Liver (tissue), 3 donors: ENCODE measurements around the gene SIPA1L3.

Experiments
- EGR1 ChIP-seq, 2 donors: IDR thresholded peaks; 2 replicates each; pipeline ENCODE4 v1.6.1; 2016 to 2018; ENCODE audit warnings: antibody characterized with exemption in 2 of 2, low read depth in 2 of 2
- FOXA1 ChIP-seq: IDR thresholded peaks from 2 replicates; pipeline ENCODE4 v1.6.1; 2016; ENCODE audit warnings: antibody characterized with exemption
- GABPA ChIP-seq, 2 donors: IDR thresholded peaks in 1 of 2; conservative IDR thresholded peaks in 1 of 2; 2 replicates each; pipeline ENCODE4 v1.6.1; 2016; ENCODE audit warnings: antibody characterized with exemption in 2 of 2, mild to moderate bottlenecking in 1 of 2, moderate library complexity in 1 of 2
- JUND ChIP-seq, 2 donors: IDR thresholded peaks; 2 replicates each; pipeline ENCODE4 v1.6.1; 2016; ENCODE audit warnings: antibody characterized with exemption in 2 of 2
- NR2F2 ChIP-seq: IDR thresholded peaks from 2 replicates; pipeline ENCODE4 v1.6.1; 2016; ENCODE audit warnings: antibody characterized with exemption
- RXRA ChIP-seq, 2 donors: IDR thresholded peaks; 2 replicates each; pipeline ENCODE4 v1.6.1; 2017 to 2018; ENCODE audit warnings: antibody characterized with exemption in 2 of 2, mild to moderate bottlenecking in 1 of 2
- SP1 ChIP-seq: IDR thresholded peaks from 2 replicates; pipeline ENCODE4 v1.6.1; 2018; ENCODE audit warnings: antibody characterized with exemption, mild to moderate bottlenecking
- TF ChIP-seq, protein P1 (sequence below): fragments of 150-350 bp; IDR thresholded peaks from 2 replicates; pipeline ENCODE4 v1.5.1; 2017; ENCODE audit warnings: improper control_type of control experiment, low read depth, low read length; ENCODE audit not compliant: missing input control
- donor health status: healthy.
- donor health status: healthy.

GRCh38 chr19:38042132-38042531 lies 135.1 kb downstream of the SIPA1L3 start:
- TF ChIP-seq, protein P1, sequence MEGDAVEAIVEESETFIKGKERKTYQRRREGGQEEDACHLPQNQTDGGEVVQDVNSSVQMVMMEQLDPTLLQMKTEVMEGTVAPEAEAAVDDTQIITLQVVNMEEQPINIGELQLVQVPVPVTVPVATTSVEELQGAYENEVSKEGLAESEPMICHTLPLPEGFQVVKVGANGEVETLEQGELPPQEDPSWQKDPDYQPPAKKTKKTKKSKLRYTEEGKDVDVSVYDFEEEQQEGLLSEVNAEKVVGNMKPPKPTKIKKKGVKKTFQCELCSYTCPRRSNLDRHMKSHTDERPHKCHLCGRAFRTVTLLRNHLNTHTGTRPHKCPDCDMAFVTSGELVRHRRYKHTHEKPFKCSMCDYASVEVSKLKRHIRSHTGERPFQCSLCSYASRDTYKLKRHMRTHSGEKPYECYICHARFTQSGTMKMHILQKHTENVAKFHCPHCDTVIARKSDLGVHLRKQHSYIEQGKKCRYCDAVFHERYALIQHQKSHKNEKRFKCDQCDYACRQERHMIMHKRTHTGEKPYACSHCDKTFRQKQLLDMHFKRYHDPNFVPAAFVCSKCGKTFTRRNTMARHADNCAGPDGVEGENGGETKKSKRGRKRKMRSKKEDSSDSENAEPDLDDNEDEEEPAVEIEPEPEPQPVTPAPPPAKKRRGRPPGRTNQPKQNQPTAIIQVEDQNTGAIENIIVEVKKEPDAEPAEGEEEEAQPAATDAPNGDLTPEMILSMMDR = no peak
- no peak for TF ChIP-seq JUND (IDR thresholded peaks at IDR 0.05)
- no peak for TF ChIP-seq GABPA (IDR thresholded peaks at IDR 0.05 in 1 of 2, conservative IDR thresholded peaks at IDR 0.05 in 1 of 2)
- TF ChIP-seq RXRA (IDR thresholded peaks at IDR 0.05) = no peak
- no peak for TF ChIP-seq EGR1 (IDR thresholded peaks at IDR 0.05; ENCODE audit: low read depth in 2 of 2)
- no peak for TF ChIP-seq FOXA1
- TF ChIP-seq SP1 = no peak
- no peak for TF ChIP-seq NR2F2
